ENCODE results near the gene RCCD1. TPM values are rescaled to one million over a fixed set of nuclear protein-coding genes. Genes with fewer than 3 reads are reported as not detected.

Gene RCCD1
- total RNA-seq, 1 donor from 2014 or later: 32.7 TPM

DNA sequence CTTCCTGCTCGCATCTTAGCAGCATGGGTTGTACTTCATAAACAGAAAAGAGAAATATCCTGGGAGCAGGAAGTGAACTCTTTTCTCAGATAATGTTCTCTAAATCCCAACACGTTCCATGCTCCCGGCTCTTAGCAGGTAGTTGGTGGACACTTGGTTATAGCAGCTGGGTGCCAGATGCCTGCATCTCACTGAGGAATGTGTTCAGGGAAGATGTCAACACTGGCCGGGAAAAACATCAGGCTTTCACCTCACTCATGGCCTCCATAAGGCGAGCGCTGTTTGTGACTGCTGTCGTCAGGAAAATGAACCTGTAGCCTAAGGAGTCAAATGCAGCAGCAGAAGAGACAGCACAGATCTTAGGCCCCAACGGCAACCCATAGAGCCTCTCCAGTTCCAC is 44.1 kb downstream of the RCCD1 start:
- TF ChIP-seq, protein P1, sequence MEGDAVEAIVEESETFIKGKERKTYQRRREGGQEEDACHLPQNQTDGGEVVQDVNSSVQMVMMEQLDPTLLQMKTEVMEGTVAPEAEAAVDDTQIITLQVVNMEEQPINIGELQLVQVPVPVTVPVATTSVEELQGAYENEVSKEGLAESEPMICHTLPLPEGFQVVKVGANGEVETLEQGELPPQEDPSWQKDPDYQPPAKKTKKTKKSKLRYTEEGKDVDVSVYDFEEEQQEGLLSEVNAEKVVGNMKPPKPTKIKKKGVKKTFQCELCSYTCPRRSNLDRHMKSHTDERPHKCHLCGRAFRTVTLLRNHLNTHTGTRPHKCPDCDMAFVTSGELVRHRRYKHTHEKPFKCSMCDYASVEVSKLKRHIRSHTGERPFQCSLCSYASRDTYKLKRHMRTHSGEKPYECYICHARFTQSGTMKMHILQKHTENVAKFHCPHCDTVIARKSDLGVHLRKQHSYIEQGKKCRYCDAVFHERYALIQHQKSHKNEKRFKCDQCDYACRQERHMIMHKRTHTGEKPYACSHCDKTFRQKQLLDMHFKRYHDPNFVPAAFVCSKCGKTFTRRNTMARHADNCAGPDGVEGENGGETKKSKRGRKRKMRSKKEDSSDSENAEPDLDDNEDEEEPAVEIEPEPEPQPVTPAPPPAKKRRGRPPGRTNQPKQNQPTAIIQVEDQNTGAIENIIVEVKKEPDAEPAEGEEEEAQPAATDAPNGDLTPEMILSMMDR (conservative IDR thresholded peaks at IDR 0.05; ENCODE audit: low read depth, low read length): no peak
- DNase-seq (ENCODE audit: low read depth): no peak
- H3K4me3 ChIP-seq (ENCODE audit: low read depth, low read length): no peak overlapping the region

DNA sequence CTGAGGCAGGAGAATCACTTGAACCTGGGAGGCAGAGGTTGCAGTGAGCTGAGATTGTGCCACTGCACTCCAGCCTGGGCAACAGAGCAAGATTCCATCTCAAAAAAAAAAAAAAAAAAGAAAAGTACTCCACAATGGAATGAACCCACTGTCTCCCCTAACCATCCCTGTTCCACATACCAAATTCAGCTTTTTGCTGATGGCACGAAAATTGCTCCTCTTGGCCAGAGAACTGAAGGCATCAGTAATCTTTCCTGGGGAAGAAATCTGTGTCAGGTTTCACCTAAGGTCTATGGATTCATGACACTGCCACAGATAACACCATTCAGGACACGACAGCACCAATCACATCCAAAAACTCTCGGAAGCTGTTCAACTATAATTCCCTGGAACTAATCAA is 46.5 kb downstream of the RCCD1 start:
- TF ChIP-seq, protein P1 (conservative IDR thresholded peaks at IDR 0.05; ENCODE audit: low read depth, low read length): no peak
- DNase-seq (ENCODE audit: low read depth): no peak
- no peak overlapping the region for H3K4me3 ChIP-seq (ENCODE audit: low read depth, low read length)

DNA sequence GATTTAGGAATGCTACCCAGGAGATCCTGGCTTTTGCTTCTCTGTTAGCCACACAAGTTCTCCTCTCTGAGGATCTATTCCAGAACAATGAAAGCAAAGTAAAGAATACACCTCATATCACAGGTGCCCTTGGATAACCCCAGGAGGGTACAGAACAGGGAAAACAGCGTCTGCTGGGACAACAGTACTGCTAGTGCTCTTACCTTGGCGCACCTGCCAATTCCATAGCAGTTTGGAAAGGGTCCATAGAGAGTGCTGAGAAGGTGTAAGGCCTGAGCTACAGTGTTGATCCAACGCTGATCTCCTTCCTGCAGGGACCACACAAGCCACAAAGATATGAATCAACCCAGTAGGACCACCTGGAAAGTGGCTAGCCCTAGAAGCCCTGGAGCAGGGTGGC is 52.6 kb downstream of the RCCD1 start:
- TF ChIP-seq, protein P1 (conservative IDR thresholded peaks at IDR 0.05; ENCODE audit: low read depth, low read length): no peak
- no peak for DNase-seq (ENCODE audit: low read depth)
- no peak overlapping the region for H3K4me3 ChIP-seq (ENCODE audit: low read depth, low read length)

Other genes with a start within 250 kb of the RCCD1 start
- 13.0 and 18.4 TPM in 2 replicates for gene BLM, start 237.5 kb upstream of the RCCD1 start, total RNA-seq
- gene FURIN, start 86.3 kb upstream of the RCCD1 start, total RNA-seq: 91.0 and 104 TPM in 2 replicates
- gene FES, start 70.4 kb upstream of the RCCD1 start, total RNA-seq: 24.6 and 24.7 TPM in 2 replicates
- 19.8 and 25.3 TPM in 2 replicates for gene MAN2A2, start 51.6 kb upstream of the RCCD1 start, total RNA-seq
- gene HDDC3, start 22.3 kb upstream of the RCCD1 start, total RNA-seq: 21.8 and 28.5 TPM in 2 replicates
- 30.8 and 49.5 TPM in 2 replicates for gene UNC45A, start 19.6 kb upstream of the RCCD1 start, total RNA-seq
- gene PRC1, start 39.7 kb downstream of the RCCD1 start, total RNA-seq: 224 and 251 TPM in 2 replicates
- 16.0 and 17.3 TPM in 2 replicates for gene VPS33B, start 67.7 kb downstream of the RCCD1 start, total RNA-seq
- not detected in 2 replicates for gene SV2B, start 145.4 kb downstream of the RCCD1 start, total RNA-seq

Measured in epithelial cell of proximal tubule (primary cell).